GM08714 (cell line): ENCODE results near the gene TSC2.

ENCODE experiments used
- H3K4me3 ChIP-seq: fragments of 200-500 bp; sonication (Bioruptor generic); 2 replicates; pipeline ENCODE4 v1.5.1; 2014; ENCODE audit warnings: mild to moderate bottlenecking, low read length, inconsistent platforms
- ZNF274 ChIP-seq: IDR thresholded peaks from 2 replicates; pipeline ENCODE4 v1.6.1; 2012; ENCODE audit warnings: mild to moderate bottlenecking, low read depth, low read length

Gene TSC2

GRCh38 chr16:2056077-2056476 lies 8.3 kb downstream of the TSC2 start:
- TF ChIP-seq ZNF274: no peak
- H3K4me3 ChIP-seq: no peak overlapping the region

GRCh38 chr16:2056681-2057407 lies 9.1 kb downstream of the TSC2 start:
- no peak for TF ChIP-seq ZNF274
- H3K4me3 ChIP-seq: no peak overlapping the region

GRCh38 chr16:2057438-2057837 lies 9.7 kb downstream of the TSC2 start:
- TF ChIP-seq ZNF274: no peak
- H3K4me3 ChIP-seq: no peak overlapping the region

- TF ChIP-seq ZNF274: no peak
- no peak overlapping the region for H3K4me3 ChIP-seq
Observed at GRCh38 chr16:2058420-2058819, 10.6 kb downstream of the TSC2 start.

GRCh38 chr16:2058872-2059271 lies 11.1 kb downstream of the TSC2 start:
- no peak overlapping the region for H3K4me3 ChIP-seq
- TF ChIP-seq ZNF274: no peak

GRCh38 chr16:2060346-2060745 lies 12.6 kb downstream of the TSC2 start:
- no peak for TF ChIP-seq ZNF274
- H3K4me3 ChIP-seq: no peak overlapping the region

GRCh38 chr16:2061023-2061422 lies 13.2 kb downstream of the TSC2 start:
- no peak overlapping the region for H3K4me3 ChIP-seq
- TF ChIP-seq ZNF274: no peak

- TF ChIP-seq ZNF274: no peak
- H3K4me3 ChIP-seq: no peak overlapping the region
Observed at GRCh38 chr16:2061526-2061925, 13.7 kb downstream of the TSC2 start.

GRCh38 chr16:2062801-2063200 lies 15.0 kb downstream of the TSC2 start:
- TF ChIP-seq ZNF274: no peak
- no peak overlapping the region for H3K4me3 ChIP-seq

- H3K4me3 ChIP-seq: no peak overlapping the region
- TF ChIP-seq ZNF274: no peak
Observed at GRCh38 chr16:2063861-2064260, 16.1 kb downstream of the TSC2 start.

GRCh38 chr16:2064368-2064945 lies 16.7 kb downstream of the TSC2 start:
- TF ChIP-seq ZNF274: no peak
- H3K4me3 ChIP-seq: no peak overlapping the region

GRCh38 chr16:2066139-2066538 lies 18.4 kb downstream of the TSC2 start:
- TF ChIP-seq ZNF274: no peak

GRCh38 chr16:2070576-2071453 lies 23.0 kb downstream of the TSC2 start:
- no peak for TF ChIP-seq ZNF274
- no peak overlapping the region for H3K4me3 ChIP-seq

More at GRCh38 chr16:2066139-2066538, 18.4 kb downstream of the TSC2 start:
- no peak overlapping the region for H3K4me3 ChIP-seq

- no peak for TF ChIP-seq ZNF274
- no peak overlapping the region for H3K4me3 ChIP-seq
Observed at GRCh38 chr16:2071454-2072202, 23.8 kb downstream of the TSC2 start.
